Measurements from ENCODE around the gene ACOX3.
"Not testable (repeated sequence)": the region's sequence is repeated elsewhere in the genome, so short reads cannot be mapped to it uniquely, and the experiment has no call there.

The ACOX3 gene

GRCh38 chr4:8390577-8390976, 49.9 kb downstream of the ACOX3 start:
- Histone ChIP-seq H3K27ac (ENCODE audit: low read depth, low read length) (no peak overlapping the region), H3K36me3 (ENCODE audit: insufficient read depth, low read length) (peaks cover 55% of the 10 kb centered on the region), H3K9me3 (ENCODE audit: low read length) (no peaks in the 10 kb centered on the region), H3K4me3 (ENCODE audit: low read depth in 1 of 2, low read length in 2 of 2) (no peak overlapping the region), H3K27me3 (ENCODE audit: control insufficient read depth in 1 of 2, insufficient read depth in 2 of 2, low read length in 2 of 2) (no peaks in the 10 kb centered on the region), H3K4me1 (ENCODE audit: insufficient read depth, low read length) (peaks cover 39% of the 10 kb centered on the region), H3K9ac (ENCODE audit: low read length) (no peak overlapping the region)

- Histone ChIP-seq H3K9ac (ENCODE audit: low read length) (no peak overlapping the region), H3K36me3 (ENCODE audit: insufficient read depth, low read length) (peaks cover 65% of the 10 kb centered on the region), H3K27ac (ENCODE audit: low read depth, low read length) (no peak overlapping the region), H3K27me3 (ENCODE audit: control insufficient read depth in 1 of 2, insufficient read depth in 2 of 2, low read length in 2 of 2) (no peaks in the 10 kb centered on the region), H3K4me1 (ENCODE audit: insufficient read depth, low read length) (peaks cover 25% of the 10 kb centered on the region), H3K9me3 (ENCODE audit: low read length) (no peaks in the 10 kb centered on the region), H3K4me3 (ENCODE audit: low read depth in 1 of 2, low read length in 2 of 2) (no peak overlapping the region)
Measured at GRCh38 chr4:8388528-8388870, 52.0 kb downstream of the ACOX3 start.

GRCh38 chr4:8387615-8388527, 52.7 kb downstream of the ACOX3 start:
- H3K9me3 ChIP-seq (ENCODE audit: low read length) = no peaks in the 10 kb centered on the region
- H3K36me3 ChIP-seq (ENCODE audit: insufficient read depth, low read length) = peaks cover 69% of the 10 kb centered on the region
- H3K4me1 ChIP-seq (ENCODE audit: insufficient read depth, low read length) = peaks cover 19% of the 10 kb centered on the region
- H3K27ac ChIP-seq (ENCODE audit: low read depth, low read length) = no peak overlapping the region
- no peak overlapping the region for H3K9ac ChIP-seq (ENCODE audit: low read length)
- no peaks in the 10 kb centered on the region for H3K27me3 ChIP-seq (ENCODE audit: control insufficient read depth in 1 of 2, insufficient read depth in 2 of 2, low read length in 2 of 2)
- H3K4me3 ChIP-seq (ENCODE audit: low read depth in 1 of 2, low read length in 2 of 2) = no peak overlapping the region

GRCh38 chr4:8387194-8387593, 53.3 kb downstream of the ACOX3 start:
- Histone ChIP-seq H3K36me3 (ENCODE audit: insufficient read depth, low read length) (peaks cover 64% of the 10 kb centered on the region), H3K4me1 (ENCODE audit: insufficient read depth, low read length) (peaks cover 12% of the 10 kb centered on the region), H3K9me3 (ENCODE audit: low read length) (no peaks in the 10 kb centered on the region), H3K27me3 (ENCODE audit: control insufficient read depth in 1 of 2, insufficient read depth in 2 of 2, low read length in 2 of 2) (no peaks in the 10 kb centered on the region), H3K4me3 (ENCODE audit: low read depth in 1 of 2, low read length in 2 of 2) (no peak overlapping the region), H3K9ac (ENCODE audit: low read length) (no peak overlapping the region), H3K27ac (ENCODE audit: low read depth, low read length) (no peak overlapping the region)

GRCh38 chr4:8386731-8387130, 53.8 kb downstream of the ACOX3 start:
- H3K4me1 ChIP-seq (ENCODE audit: insufficient read depth, low read length) = peaks cover 7% of the 10 kb centered on the region
- H3K27me3 ChIP-seq (ENCODE audit: control insufficient read depth in 1 of 2, insufficient read depth in 2 of 2, low read length in 2 of 2) = no peaks in the 10 kb centered on the region
- H3K27ac ChIP-seq (ENCODE audit: low read depth, low read length) = no peak overlapping the region
- H3K9ac ChIP-seq (ENCODE audit: low read length) = no peak overlapping the region
- peaks cover 60% of the 10 kb centered on the region for H3K36me3 ChIP-seq (ENCODE audit: insufficient read depth, low read length)
- no peak overlapping the region for H3K4me3 ChIP-seq (ENCODE audit: low read depth in 1 of 2, low read length in 2 of 2)
- H3K9me3 ChIP-seq (ENCODE audit: low read length) = no peaks in the 10 kb centered on the region

- H3K9me3 ChIP-seq (ENCODE audit: low read length); H3K4me1 ChIP-seq (ENCODE audit: insufficient read depth, low read length); H3K4me3 ChIP-seq (ENCODE audit: low read depth in 1 of 2, low read length in 2 of 2); H3K27me3 ChIP-seq (ENCODE audit: control insufficient read depth in 1 of 2, insufficient read depth in 2 of 2, low read length in 2 of 2); H3K27ac ChIP-seq (ENCODE audit: low read depth, low read length); H3K9ac ChIP-seq (ENCODE audit: low read length): not testable (repeated sequence)
- H3K36me3 ChIP-seq (ENCODE audit: insufficient read depth, low read length) = peaks cover 64% of the 10 kb centered on the region
Measured at GRCh38 chr4:8386131-8386530, 54.4 kb downstream of the ACOX3 start.

GRCh38 chr4:8385611-8386010, 54.9 kb downstream of the ACOX3 start:
- no peak overlapping the region for H3K4me3 ChIP-seq (ENCODE audit: low read depth in 1 of 2, low read length in 2 of 2)
- H3K9ac ChIP-seq (ENCODE audit: low read length) = no peak overlapping the region
- no peaks in the 10 kb centered on the region for H3K4me1 ChIP-seq (ENCODE audit: insufficient read depth, low read length)
- no peaks in the 10 kb centered on the region for H3K27me3 ChIP-seq (ENCODE audit: control insufficient read depth in 1 of 2, insufficient read depth in 2 of 2, low read length in 2 of 2)
- H3K27ac ChIP-seq (ENCODE audit: low read depth, low read length) = no peak overlapping the region
- peaks cover 68% of the 10 kb centered on the region for H3K36me3 ChIP-seq (ENCODE audit: insufficient read depth, low read length)
- no peaks in the 10 kb centered on the region for H3K9me3 ChIP-seq (ENCODE audit: low read length)

- Histone ChIP-seq H3K27ac (ENCODE audit: low read depth, low read length) (no peak overlapping the region), H3K36me3 (ENCODE audit: insufficient read depth, low read length) (peaks cover 68% of the 10 kb centered on the region), H3K4me3 (ENCODE audit: low read depth in 1 of 2, low read length in 2 of 2) (no peak overlapping the region), H3K27me3 (ENCODE audit: control insufficient read depth in 1 of 2, insufficient read depth in 2 of 2, low read length in 2 of 2) (no peaks in the 10 kb centered on the region), H3K9me3 (ENCODE audit: low read length) (no peaks in the 10 kb centered on the region), H3K4me1 (ENCODE audit: insufficient read depth, low read length) (no peaks in the 10 kb centered on the region), H3K9ac (ENCODE audit: low read length) (no peak overlapping the region)
Measured at GRCh38 chr4:8385106-8385505, 55.4 kb downstream of the ACOX3 start.

GRCh38 chr4:8384397-8385060, 56.0 kb downstream of the ACOX3 start:
- Histone ChIP-seq H3K9ac (ENCODE audit: low read length) (no peak overlapping the region), H3K36me3 (ENCODE audit: insufficient read depth, low read length) (peaks cover 71% of the 10 kb centered on the region), H3K27ac (ENCODE audit: low read depth, low read length) (no peak overlapping the region), H3K27me3 (ENCODE audit: control insufficient read depth in 1 of 2, insufficient read depth in 2 of 2, low read length in 2 of 2) (no peaks in the 10 kb centered on the region), H3K9me3 (ENCODE audit: low read length) (no peaks in the 10 kb centered on the region), H3K4me3 (ENCODE audit: low read depth in 1 of 2, low read length in 2 of 2) (no peak overlapping the region), H3K4me1 (ENCODE audit: insufficient read depth, low read length) (no peaks in the 10 kb centered on the region)

- Histone ChIP-seq H3K27ac (ENCODE audit: low read depth, low read length) (no peak overlapping the region), H3K36me3 (ENCODE audit: insufficient read depth, low read length) (peaks cover 63% of the 10 kb centered on the region), H3K4me3 (ENCODE audit: low read depth in 1 of 2, low read length in 2 of 2) (no peak overlapping the region), H3K9me3 (ENCODE audit: low read length) (no peaks in the 10 kb centered on the region), H3K4me1 (ENCODE audit: insufficient read depth, low read length) (no peaks in the 10 kb centered on the region), H3K9ac (ENCODE audit: low read length) (no peak overlapping the region), H3K27me3 (ENCODE audit: control insufficient read depth in 1 of 2, insufficient read depth in 2 of 2, low read length in 2 of 2) (no peaks in the 10 kb centered on the region)
Measured at GRCh38 chr4:8383451-8384160, 56.9 kb downstream of the ACOX3 start.

- H3K36me3 ChIP-seq (ENCODE audit: insufficient read depth, low read length) = peaks cover 57% of the 10 kb centered on the region
- no peaks in the 10 kb centered on the region for H3K27me3 ChIP-seq (ENCODE audit: control insufficient read depth in 1 of 2, insufficient read depth in 2 of 2, low read length in 2 of 2)
- no peak overlapping the region for H3K9ac ChIP-seq (ENCODE audit: low read length)
- H3K9me3 ChIP-seq (ENCODE audit: low read length) = no peaks in the 10 kb centered on the region
- no peaks in the 10 kb centered on the region for H3K4me1 ChIP-seq (ENCODE audit: insufficient read depth, low read length)
- no peak overlapping the region for H3K4me3 ChIP-seq (ENCODE audit: low read depth in 1 of 2, low read length in 2 of 2)
- no peak overlapping the region for H3K27ac ChIP-seq (ENCODE audit: low read depth, low read length)
Measured at GRCh38 chr4:8383016-8383415, 57.5 kb downstream of the ACOX3 start.
